SU-DHL-6 (cell line): ENCODE data around the gene PI4KA.
"Not testable (repeated sequence)": the region's sequence is repeated elsewhere in the genome, so short reads cannot be mapped to it uniquely, and the experiment has no call there.

Source experiments
- EZH2phosphoT487 ChIP-seq: fragments of 200-600 bp; sonication (generic), shearing (Covaris generic); conservative IDR thresholded peaks from 2 replicates; pipeline ENCODE4 v1.6.1; 2018; ENCODE audit warnings: mild to moderate bottlenecking, antibody characterized with exemption, low read length, moderate library complexity, mixed read lengths
- TF ChIP-seq, protein P1 (sequence below): fragments of 200-600 bp; sonication (generic); IDR thresholded peaks from one replicate; pipeline ENCODE4 v1.5.1; 2017; ENCODE audit warnings: antibody characterized with exemption, mild to moderate bottlenecking, low read length, moderate library complexity; ENCODE audit not compliant: insufficient read depth, poor library complexity, severe bottlenecking

DNA sequence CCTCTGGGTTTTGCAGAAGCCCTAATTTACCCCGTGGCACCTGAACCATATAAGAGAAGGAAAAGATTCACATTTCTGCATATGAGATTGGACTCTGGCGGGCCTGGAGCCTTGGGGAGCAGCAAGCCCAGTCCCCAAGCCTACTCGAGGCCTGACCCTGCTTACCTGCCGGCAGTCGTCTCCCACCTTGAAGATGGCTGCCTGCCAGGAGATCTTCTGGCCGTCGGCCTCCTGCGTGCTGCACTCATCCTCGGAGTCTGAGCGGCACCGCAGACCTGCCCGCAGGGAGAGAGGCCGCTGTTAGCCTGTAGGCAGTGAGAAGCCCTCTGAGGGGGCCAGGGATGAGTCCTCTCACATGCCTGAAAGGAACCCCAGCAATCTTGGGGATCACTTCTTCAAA is 145.5 kb downstream of the PI4KA start:
- TF ChIP-seq, protein P1, sequence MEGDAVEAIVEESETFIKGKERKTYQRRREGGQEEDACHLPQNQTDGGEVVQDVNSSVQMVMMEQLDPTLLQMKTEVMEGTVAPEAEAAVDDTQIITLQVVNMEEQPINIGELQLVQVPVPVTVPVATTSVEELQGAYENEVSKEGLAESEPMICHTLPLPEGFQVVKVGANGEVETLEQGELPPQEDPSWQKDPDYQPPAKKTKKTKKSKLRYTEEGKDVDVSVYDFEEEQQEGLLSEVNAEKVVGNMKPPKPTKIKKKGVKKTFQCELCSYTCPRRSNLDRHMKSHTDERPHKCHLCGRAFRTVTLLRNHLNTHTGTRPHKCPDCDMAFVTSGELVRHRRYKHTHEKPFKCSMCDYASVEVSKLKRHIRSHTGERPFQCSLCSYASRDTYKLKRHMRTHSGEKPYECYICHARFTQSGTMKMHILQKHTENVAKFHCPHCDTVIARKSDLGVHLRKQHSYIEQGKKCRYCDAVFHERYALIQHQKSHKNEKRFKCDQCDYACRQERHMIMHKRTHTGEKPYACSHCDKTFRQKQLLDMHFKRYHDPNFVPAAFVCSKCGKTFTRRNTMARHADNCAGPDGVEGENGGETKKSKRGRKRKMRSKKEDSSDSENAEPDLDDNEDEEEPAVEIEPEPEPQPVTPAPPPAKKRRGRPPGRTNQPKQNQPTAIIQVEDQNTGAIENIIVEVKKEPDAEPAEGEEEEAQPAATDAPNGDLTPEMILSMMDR = not testable (repeated sequence)
- TF ChIP-seq EZH2phosphoT487 = not testable (repeated sequence)
